Central memory CD4-positive, alpha-beta T cell (primary cell): Measurements from ENCODE around the gene FSTL3.
"Not testable (repeated sequence)": the region's sequence is repeated elsewhere in the genome, so short reads cannot be mapped to it uniquely, and the experiment has no call there.

ENCODE experiments used
- DNase-seq: peaks from one replicate; pipeline ENCODE4 v3.0.0; 2022
- total RNA-seq, 3 experiments: gene quantifications; one replicate each; lab custom pipeline; 2026; lab: John Stamatoyannopoulos, UW

FSTL3 gene
- 2.1 to 3.5 (median 3.0) reads per million in 3 experiments for total RNA-seq

DNA sequence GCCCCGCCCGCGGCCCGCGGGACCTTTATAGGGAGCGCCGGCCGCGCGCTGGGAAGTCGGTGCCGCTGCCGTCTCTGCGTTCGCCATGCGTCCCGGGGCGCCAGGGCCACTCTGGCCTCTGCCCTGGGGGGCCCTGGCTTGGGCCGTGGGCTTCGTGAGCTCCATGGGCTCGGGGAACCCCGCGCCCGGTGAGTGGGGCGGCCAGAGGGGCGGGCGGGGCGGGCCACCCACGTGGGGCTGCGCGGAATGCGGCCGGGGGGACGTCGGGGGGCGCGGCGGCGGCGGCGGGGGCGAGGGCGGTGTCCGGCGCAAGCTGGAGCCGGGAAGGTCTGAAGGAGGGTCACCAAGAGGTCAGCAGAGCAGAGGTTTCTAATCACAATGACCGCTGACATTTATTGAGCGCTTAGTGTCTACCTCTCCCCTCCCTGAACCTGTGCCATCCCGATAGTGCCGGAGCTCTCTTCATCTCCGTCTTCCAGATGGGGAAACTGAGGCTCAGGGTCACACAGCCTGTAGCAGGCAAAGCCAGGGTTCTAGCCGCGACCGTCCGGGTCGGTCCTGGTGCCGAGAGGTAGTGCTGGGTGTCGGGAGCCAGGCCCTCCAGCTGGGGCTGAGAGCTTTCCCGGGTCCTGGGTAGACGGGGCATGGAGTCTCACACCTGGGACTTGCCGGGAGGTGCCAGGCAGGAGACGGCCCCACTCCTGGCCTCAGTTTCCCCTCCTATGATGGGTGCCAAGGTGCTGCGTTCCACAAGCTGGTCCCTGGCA is at the start of gene FSTL3:
Gene FSTL3 (plus strand): TSS at position 54 of the 767 bp plus-strand sequence. CDS start 32 bp downstream, at position 86.
- no peak for DNase-seq

DNA sequence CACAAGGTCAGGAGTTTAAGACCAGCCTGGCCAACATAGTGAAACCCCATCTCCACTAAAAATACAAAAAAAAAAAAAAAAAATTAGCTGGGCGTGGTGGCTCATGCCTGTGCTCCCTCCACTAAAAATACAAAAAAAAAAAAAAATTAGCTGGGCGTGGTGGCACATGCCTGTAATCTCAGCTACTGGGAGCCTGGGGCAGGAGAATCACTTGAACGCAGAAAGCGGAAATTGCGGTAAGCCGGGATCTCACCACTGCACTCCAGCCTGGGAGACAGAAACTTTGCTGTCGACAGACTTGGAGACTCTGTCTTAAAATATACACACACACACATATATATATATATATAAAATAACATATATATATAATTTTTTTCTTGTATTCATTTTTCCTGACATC is 49.6 kb upstream of the FSTL3 start:
- DNase-seq, result not testable (repeated sequence)

DNA sequence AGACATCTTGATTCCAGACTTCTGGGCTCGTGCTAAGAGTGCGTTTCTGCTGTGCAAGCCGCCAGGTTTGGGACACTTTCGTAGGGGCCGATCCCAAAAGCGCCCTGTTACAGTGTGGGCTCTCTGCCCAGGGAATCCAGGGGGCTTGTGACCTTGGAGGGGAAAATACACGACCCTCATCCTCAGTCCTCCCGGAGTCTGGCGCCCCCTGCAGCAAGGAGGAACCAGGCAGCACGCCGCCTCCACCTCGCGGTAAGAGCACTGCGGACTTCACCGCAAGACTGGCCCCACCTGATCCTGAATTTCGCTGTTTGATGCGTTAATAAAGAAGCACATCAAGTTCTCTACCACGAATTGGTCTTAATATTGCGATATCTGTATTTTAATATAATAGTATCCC is 48.0 kb upstream of the FSTL3 start:
- DNase-seq, result no peak

DNA sequence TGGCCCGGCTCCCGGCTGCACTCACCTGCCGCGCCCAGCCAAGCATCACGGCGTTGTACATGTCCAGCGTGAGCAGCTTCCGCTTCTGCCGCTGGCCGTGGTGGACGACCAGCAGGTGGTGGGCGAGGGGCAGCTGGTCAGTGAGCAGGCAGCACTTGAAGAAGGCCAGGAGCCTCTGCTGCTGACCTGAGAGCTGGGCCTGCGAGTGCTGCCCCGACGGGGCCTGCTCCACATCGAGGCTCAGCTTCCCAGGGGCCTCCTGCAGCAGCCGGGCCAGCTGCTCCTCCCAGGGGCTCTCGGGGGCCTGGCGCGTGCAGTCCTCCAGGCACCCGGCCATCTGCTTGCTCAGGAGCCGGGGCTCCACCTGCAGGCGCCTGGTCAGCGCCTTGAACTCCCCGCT is 46.7 kb upstream of the FSTL3 start:
- DNase-seq, result not testable (repeated sequence)

DNA sequence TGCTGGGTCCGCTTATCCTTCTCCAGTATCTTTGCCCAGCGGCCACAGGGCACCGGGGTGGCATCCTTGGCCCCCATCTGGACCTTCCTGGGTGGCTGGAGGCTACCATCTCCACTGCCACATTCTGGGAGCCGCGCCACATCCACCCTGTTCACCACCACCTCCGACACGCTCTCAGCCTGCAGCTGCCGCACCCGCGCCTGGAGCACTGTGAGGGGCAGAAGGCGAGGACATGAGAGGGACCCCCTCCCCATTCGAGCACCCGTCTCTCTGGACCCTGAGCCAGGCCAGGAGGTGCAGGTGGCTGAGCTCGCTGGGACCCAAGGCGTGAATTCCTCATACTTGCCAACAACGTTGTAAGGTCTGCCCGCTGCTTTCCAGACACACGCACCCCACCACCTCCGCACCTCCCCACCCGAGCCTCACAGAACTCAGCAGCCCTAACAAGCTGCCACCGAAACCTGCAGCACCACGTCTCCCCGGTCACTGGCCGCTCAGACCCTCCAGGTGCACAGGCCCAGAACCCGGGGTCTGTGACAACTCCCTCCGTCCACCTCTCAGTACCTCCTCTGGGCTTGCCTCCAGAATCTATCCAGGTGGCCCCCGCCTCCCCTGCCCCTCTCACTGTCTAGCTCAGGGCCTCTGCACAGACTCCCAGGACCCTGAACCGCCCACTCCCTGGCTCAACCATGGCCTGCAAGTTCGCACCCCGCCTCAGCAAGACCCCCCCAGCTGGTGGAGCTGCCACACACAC is 46.1 kb upstream of the FSTL3 start:
- DNase-seq, result no peak

DNA sequence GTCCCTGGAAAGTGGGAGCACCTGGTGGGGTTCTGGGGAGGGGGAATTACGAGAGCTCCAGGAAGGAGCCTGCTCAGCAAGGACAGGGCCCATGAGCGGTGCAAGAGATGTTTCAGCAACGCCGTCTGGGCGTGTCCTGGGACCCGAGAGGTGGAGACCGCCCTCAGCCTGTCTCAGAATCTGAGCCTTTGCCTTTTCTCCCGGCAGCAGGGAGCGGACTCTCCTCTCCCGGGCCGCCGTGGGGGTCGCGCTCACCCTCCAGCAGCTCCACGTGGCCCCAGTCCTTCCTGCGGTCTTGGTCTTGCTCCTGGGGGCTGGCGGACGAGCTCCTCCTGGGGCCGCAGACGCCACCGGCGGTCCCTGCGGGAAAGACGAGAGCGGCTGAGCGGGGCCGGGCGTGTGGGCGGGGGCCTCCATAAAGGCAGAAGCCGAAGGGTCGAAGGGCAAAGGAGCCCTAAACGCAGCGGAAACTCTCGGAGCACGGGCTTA is 43.6 kb upstream of the FSTL3 start:
- DNase-seq, result no peak

DNA sequence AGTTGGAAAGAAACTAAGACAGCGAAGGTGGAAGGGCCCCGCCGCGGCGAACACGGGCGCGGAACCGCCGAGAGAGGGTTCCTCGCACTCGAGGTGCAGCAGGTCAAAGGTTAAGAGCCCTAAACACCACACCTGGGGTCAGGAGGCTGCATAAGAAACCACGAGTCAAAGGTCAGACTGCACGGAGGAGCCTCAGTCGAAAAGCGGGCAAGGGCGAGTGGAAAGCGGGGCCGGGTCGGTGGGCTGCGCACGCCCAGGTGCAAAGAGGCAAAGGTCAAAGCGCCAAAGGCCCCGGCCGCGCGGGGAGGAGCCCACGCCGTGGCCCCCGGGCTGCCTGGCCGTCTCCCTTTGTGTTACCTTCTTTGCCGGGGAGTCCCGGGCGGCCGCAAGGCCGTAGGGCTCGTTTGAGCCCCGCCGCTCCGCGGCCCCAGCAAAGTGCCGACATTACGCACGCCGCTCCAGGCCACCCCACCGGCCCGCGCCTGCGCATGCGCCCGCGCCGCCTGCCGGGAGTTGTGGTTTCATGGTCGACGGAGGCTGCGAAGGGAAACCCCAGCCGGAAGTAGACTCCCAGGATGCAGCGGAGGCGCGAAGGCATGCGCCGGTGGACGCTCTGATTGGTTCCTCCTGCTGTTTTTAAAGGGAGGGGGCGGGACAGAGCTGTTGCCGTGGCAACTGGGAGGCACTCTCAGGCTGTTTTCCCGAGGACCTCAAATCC is 43.0 kb upstream of the FSTL3 start, which contains the start of gene POLRMT:
Gene POLRMT (minus strand): TSS at position 470 of the 718 bp plus-strand sequence. CDS start 25 bp downstream, at position 445.
- peak; percentile 97 for DNase-seq

DNA sequence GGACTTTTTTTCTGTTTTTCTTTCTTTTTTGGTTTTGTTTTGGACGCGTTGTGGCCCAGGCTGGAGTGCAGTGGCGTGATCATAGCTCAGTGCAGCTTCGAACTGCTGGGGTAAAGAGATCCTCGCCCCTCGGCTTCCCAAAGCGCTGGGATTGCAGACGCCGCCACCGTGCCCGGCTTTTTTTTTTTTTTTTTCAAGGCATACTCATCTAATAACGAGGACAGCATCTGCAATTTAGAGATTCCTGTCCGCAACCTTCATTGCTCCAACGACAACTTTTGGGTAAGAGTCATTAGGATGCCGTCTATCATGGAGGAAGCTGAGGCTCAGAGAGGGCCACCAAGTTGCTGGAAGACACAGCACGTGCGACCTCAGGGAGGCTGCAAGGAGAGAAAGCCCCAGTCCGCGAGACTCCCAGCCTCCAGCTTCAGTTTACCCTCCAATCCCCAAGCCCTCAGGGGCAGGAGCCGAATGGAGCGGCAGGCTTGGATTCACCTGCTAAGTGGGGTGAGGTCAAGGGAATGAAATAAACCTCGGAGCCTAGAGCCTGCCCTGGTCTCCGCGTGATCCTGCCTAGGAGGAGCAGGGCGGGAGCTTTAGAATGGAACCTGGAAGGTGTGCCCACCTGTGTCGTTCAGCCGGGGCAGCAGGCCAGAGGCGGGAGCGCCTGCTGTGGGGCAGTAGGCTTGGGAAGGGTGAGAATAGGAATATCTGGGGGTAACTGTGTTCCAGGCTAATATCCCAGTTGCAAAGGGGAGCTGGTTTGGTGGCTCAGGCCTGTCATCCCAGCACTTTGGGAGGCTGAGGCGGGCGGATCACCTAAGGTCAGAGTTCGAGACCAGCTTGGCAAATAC is 42.2 kb upstream of the FSTL3 start:
- no peak for DNase-seq

DNA sequence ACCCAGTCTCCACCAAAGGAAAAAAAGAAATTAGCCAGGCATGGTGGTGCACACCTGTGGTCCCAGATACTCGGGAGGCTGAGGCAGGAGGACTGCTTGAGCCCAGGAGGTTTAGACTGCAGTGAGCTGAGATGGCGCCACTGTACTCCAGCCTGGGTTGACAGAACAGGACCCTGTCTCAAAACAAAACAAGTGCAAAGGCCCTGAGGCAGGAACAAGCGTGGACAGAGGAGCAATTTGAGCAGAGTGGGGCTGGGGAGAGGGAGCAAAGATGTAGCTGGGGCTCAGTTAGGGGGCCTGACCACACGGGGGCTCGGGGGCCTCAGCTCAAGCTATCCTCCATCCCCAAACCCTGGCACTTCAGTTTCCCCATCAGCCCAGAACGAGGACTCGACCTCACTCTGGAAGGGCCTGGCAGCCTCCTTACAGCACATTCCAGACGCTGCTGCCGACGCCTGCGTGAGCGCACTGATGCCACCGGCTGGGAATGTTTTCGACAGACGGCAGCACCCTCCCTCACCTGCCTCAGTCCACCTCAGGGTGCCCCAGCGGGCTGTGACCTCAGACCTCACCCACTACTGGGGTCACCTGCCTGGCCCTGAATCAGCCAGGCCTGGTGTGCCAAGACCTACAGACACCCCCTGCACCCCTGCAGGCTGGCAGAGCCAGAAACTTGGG is 41.1 kb upstream of the FSTL3 start:
- no peak for DNase-seq

DNA sequence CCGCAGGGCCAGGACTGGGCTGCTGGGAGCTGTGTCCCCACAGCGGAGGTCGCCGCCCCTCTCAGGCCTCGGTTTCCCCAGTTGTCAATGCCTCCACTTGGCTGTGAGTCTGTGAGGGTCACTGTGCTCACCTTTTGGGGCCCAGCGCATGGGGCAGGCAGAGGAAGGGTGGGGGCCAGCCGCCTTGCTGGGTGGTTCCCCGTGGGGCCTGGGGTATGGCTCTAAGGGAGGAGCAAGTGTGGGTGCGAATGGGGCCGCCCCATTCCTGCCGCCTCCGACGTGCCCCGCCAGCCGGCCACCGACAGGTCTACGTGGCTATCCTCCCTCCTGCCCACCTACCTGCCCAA is 37.3 kb upstream of the FSTL3 start:
- DNase-seq, result no peak

DNA sequence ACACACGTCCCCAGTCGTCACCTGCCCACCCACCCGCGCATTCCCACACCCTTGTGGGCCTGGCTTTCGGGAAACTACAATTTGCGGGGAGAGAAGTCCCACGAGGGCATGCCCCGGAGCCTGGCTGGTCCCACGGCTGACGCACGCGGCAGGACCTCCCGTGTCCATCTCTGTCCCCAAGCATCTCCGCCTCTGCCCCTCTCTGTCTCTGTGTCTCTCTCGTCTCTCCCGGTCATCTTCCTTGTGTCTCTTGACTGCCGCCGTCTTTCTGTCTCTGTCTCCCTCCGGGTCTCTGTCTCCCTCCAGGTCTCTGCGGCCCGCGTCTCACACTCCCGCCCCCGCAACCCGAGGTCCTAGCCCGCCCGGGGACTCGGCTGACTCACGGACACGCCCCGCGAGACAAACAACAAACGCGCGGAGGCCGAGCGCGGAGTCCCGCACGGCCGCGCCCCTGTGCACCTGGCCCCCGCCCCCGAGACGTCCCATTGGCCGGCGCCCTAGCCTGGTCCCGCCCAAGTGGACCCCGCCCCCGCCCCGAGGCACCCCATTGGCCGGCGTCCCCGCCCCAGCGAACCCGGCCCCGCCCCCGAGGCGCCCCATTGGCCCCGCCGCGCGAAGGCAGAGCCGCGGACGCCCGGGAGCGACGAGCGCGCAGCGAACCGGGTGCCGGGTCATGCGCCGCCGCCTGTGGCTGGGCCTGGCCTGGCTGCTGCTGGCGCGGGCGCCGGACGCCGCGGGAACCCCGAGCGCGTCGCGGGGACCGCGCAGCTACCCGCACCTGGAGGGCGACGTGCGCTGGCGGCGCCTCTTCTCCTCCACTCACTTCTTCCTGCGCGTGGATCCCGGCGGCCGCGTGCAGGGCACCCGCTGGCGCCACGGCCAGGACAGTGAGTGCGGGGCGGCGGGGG is 36.7 kb upstream of the FSTL3 start, which contains the start of gene FGF22:
Gene FGF22 (plus strand): TSS at position 627 of the 908 bp plus-strand sequence. CDS start 47 bp downstream, at position 674.
- DNase-seq, result peak; percentile 90

DNA sequence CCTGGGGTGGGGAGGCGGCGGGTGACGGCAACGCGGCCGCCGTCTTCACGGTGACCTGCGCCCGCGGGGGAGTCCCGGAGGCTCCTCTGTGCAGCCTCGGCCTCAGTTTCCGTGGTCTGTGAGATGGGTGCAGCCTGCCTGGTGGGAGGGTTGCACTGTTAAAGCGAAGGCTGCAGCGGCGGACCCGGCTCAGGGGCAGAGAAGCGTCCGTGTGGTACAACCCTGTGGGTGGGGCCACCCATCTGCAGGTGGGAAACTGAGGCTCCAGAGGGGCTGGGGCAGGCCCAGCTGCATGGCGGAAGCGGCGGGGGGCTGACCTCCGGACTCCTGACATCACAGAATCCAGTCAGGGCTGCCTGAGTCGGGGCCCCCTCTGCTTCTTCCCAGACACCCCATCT is 36.0 kb upstream of the FSTL3 start:
- DNase-seq, result no peak

DNA sequence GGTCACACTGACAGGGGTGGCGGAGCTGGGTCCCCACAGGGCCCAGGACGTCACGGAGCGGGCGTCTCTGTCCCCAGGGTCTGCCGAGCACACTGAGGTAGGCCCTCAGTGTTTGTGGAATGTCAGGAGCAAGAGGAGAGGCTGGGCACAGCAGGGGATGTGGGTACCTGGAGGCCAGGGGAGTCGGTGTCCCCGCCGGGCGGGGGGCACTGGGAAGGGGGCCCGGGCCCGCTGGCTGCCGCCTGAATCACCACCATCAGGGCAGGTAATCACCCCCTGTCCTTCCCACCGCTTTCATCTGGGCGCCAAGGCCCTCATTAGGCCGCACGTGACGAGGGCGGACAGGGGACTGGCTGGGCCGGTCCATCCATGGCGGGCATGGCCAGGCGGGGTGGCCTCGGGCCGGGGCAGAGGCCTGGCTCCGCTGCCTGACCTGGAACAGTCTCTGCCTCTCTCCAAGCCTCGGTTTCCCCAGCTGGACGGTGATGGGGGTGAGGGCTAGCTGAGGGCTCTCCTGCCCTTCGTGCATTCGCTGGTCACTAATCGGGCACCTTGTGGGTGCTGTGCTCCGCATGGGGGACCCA is 35.5 kb upstream of the FSTL3 start:
- DNase-seq, result no peak

DNA sequence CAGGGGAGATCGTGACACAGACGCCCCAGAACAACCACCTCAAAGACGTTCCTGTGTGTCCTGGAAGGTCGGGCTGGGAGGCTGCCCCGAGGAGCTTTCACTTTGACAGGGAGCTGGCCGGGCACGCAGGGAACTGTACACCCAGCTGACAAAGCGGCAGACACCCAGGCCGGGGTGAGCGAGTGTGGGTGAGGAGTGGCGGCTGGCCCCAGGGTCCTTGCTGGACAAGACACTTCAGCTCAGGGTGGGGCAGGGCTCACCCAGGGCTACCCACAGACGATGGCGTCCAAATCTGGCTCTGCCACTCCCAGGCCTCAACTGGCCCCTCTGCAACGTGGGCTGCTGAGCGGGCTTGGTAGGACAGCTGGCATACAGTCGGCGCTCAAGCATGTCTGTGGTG is 34.5 kb upstream of the FSTL3 start:
- DNase-seq, result no peak

DNA sequence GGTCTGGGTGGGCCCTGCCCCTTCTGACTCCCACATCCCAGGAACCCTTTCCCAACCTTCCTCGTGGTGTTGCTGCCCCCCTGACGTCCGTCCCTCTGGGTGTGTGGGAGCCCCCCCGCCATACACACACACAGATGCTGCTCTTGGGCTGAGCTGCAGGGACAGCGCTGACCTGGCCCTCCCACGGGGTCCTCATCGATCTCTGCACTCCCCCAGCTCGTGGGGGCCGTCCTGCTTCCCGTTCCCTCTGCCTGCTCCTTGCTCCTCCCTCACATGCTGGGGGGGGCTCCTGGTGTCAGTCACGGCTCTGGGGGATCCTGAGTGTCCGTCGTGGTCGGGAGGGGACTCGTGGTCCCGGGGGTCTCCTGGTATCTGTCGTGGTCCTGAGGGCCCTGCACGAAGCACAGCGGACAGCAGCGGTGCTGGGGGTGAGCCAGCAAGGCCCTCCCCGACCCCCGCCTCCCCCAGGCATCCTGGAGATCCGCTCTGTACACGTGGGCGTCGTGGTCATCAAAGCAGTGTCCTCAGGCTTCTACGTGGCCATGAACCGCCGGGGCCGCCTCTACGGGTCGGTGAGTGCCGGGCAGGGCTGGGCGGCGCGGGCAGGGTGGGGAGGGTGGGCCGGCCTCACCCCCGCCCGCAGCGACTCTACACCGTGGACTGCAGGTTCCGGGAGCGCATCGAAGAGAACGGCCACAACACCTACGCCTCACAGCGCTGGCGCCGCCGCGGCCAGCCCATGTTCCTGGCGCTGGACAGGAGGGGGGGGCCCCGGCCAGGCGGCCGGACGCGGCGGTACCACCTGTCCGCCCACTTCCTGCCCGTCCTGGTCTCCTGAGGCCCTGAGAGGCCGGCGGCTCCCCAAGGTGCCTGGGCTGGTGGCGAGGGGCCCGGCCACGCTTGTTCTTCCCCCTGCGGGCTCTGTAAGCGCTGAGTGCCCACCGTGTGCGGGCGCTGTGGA is 33.1 kb upstream of the FSTL3 start:
- DNase-seq, result no peak

DNA sequence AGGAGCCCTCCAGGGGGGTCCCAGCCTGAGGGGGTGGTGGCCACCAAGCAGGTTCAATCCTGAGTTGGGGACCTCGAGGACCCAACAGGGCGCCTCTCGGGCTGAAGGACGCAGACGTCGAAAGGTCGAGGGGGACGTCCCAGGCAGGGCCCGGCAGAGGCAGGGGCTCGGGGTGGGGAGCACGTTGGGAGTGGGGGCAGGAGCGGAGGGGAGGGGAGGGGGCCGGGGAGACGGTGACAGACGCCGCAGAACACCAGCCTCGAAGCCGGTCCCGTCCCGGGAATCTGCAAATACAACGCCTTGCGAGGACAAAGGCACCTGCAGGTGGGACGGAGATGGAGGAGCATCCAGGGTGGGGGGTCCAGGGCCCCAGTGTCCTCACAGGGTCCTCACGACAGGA is 32.5 kb upstream of the FSTL3 start:
- DNase-seq, result no peak

DNA sequence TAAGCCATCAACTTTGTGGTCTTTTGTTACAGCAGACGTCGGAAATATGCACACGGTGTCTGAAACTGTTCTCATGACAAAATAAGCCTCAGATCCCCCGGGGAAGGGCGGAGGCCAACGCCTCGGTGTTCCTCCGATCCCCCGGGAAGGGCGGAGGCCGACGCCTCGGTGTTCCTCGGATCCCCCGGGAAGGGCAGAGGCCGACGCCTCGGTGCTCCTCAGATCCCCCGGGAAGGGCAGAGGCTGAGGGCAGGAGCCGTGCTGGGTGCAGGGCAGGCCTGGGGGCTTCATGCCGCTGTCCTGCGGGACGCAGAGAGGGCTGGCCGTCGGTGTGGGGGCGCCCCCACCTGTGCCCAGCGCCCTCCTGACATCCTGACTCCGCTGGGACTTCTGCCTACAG is 31.8 kb upstream of the FSTL3 start:
- no peak for DNase-seq

DNA sequence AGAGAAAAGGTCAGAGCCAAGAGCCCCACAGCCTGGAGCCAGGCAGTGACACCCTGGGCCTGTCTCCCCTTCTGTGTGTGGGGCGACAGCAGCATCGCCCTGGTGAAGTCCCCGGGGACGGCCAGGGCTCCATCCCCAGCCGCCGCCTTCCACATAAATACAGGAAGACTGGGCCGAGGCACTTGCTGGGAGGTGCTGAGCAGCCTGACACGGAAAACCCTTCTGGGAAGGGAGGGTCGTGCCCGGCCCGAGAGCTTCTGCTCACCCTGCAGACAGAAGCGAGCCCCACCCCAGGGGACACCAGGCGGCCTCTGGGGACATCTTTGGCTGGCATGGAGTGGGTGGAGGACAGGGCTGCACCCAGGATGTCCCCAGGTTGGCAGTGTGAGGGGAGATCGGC is 31.4 kb upstream of the FSTL3 start:
- no peak for DNase-seq
